ENCODE data around the gene TRIM17.

GRCh38 chr1:228434689-228435088, 18.0 kb upstream of the TRIM17 start:
- TF ChIP-seq, protein P1, sequence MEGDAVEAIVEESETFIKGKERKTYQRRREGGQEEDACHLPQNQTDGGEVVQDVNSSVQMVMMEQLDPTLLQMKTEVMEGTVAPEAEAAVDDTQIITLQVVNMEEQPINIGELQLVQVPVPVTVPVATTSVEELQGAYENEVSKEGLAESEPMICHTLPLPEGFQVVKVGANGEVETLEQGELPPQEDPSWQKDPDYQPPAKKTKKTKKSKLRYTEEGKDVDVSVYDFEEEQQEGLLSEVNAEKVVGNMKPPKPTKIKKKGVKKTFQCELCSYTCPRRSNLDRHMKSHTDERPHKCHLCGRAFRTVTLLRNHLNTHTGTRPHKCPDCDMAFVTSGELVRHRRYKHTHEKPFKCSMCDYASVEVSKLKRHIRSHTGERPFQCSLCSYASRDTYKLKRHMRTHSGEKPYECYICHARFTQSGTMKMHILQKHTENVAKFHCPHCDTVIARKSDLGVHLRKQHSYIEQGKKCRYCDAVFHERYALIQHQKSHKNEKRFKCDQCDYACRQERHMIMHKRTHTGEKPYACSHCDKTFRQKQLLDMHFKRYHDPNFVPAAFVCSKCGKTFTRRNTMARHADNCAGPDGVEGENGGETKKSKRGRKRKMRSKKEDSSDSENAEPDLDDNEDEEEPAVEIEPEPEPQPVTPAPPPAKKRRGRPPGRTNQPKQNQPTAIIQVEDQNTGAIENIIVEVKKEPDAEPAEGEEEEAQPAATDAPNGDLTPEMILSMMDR (IDR thresholded peaks at IDR 0.05), result no peak
- TF ChIP-seq POLR2A (IDR thresholded peaks at IDR 0.05) (no peak), EP300 (IDR thresholded peaks at IDR 0.05) (no peak)
